Fibroblast of skin of scalp (primary cell): ENCODE data around the gene VPS4B.
A peak's percentile ranks its signal among the peaks of the same experiment; 100 is the strongest.
"Not testable (repeated sequence)": the region's sequence is repeated elsewhere in the genome, so short reads cannot be mapped to it uniquely, and the experiment has no call there.

Experiments used
- DNase-seq: peaks from one replicate; pipeline ENCODE4 v3.0.0-alpha.2; 2013

The VPS4B gene

GRCh38 chr18:63367053-63367953 is 55.0 kb downstream of the VPS4B start, which contains the start of gene KDSR:
Gene KDSR, minus strand, starts transcription at chr18:63367206. Its CDS starts 88 bp downstream, at chr18:63367118.
- DNase-seq: peak; percentile 99

DNA sequence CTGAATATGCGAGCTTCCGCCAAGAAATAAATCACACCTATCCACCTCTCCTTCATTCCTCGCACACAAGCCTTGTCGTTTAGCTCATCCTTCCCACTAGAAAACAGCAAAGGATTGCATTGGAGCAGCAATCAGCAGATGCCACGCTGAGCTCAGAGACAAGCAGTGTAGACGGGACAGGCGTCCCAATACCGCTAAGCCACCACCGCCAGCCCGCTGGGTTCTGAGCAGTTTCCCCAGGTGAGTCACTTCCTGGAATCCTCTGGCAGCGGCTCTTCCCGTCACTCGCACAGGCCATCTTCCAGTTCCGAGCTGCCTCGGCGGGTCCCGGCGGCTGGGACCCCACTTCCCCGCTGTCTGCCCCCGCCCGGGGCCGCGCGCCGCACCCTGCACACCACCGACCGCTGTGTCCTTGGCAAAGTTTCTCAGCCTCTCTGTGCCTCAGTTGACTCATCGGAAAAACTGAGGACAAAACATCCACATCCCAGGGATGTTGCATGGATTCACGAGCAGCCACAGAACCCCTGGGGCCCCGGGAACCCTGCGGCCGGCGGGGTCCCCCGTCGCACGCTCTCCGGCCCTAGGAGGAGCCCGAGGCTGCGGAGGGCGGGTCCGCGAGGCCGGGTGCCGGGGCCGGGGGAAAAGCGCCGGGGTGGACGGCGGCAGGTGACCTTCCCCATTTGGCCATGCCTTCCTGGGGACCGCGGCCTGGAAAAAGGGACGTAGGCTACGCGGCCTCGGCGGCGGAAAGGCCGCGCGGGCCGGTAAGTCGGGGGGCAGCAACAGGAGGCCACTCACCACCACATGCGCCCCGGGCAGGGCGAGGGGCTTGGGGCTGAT is 55.8 kb downstream of the VPS4B start:
- peak; percentile 70 for DNase-seq

DNA sequence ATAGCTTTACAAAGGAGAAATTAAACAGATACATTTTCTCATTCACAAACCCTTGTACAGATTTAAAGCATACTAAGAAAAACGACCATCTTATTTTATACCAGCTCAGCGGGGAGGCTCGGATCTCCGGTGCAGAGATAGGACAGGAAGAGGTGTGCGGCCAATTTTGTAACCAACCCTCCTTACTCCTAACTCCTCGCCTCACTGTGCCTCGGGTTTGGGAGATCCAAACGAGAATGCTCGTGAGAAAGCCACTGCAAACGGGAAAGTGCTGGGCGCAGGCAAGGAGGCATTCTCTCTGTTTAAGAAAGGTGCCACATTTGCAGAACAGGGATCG is 56.4 kb downstream of the VPS4B start:
- DNase-seq: no peak

DNA sequence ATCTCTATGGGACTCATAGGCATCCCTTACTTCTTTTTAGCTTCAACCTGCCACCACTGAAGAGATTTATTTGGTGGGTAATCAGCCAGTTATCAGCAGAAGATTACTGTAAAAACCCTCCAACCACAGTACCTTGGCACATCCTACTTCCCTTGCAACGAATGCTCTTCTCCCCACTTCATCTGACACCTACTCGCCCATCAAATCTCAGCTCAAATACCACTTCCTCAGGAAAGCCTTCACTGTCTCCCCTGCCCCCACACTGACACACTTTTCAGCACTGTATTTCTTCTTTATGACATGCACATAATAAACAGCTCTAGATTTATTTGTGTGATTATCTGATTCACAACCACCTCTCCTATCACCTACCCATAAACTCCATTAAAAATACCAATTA is 58.3 kb downstream of the VPS4B start:
- DNase-seq: no peak

- DNase-seq: not testable (repeated sequence)
Observed at GRCh38 chr18:63363420-63363819, 58.9 kb downstream of the VPS4B start.

- DNase-seq: no peak
Observed at GRCh38 chr18:63356272-63356896, 65.9 kb downstream of the VPS4B start.

DNA sequence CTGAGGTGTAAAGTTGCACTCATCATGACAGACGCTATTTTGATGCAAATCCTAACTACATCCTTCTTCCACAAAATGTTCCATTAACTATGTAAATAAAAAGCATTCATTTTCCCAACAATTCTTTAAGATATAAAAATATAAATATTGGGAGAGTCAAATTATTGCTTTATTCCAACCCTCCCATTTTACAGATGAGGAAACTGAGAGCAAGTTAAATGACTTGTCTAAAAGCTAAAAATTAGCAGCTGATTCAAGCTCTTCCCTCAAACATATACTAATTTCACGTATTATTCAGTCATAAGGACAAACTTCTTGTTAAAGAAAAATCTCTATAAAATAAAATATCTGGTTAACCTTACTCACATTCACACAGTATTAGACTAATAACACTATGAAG is 72.0 kb downstream of the VPS4B start:
- no peak for DNase-seq

- no peak for DNase-seq
Observed at GRCh38 chr18:63348508-63349136, 73.7 kb downstream of the VPS4B start.

DNA sequence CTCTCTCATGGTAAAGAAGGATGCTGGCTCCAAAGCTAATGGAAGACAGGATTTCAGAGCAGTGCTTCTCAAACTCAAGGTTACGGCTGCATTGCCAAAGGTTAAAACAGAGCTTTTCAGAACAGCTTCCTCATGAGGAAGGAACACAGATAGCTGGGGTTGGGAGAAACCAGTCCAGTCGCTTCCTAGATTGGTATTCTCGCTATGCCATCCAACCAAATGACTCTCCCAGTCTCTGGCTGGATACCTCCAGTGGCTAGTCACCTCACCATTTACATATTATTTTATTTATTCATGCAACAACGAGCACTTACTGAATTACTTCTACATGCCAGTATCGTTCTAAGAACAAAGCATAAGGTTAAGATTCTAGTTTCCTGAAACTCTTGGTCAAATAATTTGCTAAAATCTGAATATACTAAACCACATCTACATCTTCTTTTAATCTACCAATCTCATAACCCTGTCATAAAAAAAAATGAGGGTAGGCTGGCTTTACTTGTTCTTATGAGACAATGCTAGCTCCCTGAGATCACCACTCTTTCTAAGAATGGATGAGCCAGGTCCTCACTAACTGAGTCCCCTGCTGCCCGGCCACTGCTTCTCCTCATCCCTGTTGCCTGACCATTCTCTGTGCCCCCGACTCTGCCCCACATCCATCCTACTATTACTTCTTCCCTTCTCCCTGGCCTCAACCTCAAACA is 75.6 kb downstream of the VPS4B start:
- no peak for DNase-seq

DNA sequence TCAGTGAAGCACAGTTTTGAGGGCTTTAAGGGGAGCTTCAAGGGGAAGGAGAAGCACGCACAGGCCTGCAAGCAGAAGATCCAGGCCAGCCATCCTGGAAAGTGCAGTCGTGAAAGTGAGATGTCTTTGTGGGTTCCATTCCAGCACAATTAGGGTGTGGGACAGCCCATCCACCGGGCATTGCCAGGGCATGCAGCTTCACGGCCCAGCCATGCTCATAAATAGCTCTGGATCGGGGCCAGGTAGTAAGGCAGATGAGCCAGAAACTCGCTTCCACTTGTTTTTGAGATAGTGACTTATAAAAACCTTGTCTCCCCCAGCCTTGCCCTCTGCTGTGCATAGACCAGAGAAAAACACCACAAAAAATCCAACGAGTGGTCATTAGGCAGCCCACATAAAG is 76.2 kb downstream of the VPS4B start:
- no peak for DNase-seq

DNA sequence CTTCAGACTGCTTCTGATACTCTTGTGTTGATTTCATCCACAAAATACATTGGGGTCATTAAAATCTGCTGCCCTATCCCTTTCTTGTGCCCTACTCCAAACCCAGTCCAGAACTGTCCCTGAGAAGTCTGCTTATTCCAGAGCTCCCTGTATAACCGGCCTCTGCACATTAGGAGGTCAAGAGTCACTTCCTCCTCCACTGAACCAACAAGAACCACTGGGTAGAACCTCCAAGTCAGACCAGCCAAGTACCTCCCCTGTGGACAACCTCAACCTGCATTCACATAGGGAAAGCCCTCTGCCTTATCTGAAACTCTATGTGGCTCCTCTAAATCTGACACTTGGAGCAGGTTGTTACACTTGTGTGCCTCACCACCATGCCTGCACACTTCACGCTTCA is 77.4 kb downstream of the VPS4B start:
- DNase-seq: no peak

GRCh38 chr18:63344263-63344662 is 78.0 kb downstream of the VPS4B start:
- no peak for DNase-seq

DNA sequence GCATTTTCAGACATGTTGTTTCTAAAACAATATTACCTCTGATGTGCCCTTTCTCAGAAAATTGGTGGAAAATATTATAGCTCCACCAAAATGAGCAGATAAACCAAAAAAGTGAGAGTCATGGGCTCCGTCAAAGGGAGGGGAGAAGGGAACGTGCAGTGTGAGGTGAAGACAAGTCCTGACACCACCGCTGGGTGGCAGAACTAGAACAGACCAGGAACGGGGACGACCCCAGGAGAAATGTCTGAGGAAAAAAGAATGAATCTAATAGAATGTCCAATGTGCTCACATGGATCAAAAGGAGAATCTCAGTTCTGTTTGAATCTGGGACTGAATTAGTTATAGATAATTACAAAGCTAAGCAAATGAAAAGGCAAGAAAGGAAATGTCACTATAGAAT is 80.1 kb downstream of the VPS4B start:
- DNase-seq: peak; percentile 44

DNA sequence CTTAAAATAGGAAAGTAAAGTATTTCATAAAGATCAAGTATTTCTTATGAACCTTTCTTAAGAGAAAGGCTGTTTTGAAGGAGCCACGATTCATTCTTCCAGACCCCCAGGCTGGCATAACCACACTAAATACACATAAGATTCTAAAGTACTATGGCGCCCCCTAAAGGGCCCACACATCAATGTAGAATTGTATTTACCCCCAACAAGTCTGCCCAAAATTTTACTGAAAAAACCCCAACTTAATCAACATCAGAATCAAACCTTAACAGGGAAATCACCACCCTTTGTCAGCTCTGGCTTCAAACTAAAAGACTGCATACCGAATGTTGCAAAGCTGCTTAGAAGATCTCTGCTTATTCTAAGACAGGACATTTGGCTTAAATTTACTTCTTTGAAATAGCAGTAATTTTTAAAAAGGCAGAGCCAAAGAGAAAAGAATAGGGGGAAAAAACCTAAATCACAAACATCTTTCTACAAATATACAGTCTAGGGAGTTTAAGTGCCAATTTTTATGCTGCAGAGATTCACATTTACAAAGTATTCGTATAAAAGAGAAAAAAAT is 82.3 kb downstream of the VPS4B start:
- DNase-seq: peak; percentile 61
